Right hindlimb (tissue), 1 donor: ENCODE measurements around the gene NEK8.

ENCODE experiments used
- DNase-seq: peaks from one replicate; pipeline ENCODE4 v3.0.0-alpha.2; 2018

The NEK8 gene

GRCh38 chr17:28728364-28729200 lies at the start of gene NEK8:
NEK8 (plus strand) TSS chr17:28728788; CDS start chr17:28728814, 26 bp downstream.
- peak; percentile 97 for DNase-seq

GRCh38 chr17:28682655-28683054 lies 45.9 kb upstream of the NEK8 start:
- DNase-seq: no peak

GRCh38 chr17:28684963-28685362 lies 43.6 kb upstream of the NEK8 start:
- DNase-seq: no peak

- no peak for DNase-seq
Measured at GRCh38 chr17:28685366-28685765, 43.2 kb upstream of the NEK8 start.

GRCh38 chr17:28686296-28686695 lies 42.3 kb upstream of the NEK8 start:
- no peak for DNase-seq

- no peak for DNase-seq
Measured at GRCh38 chr17:28688481-28688880, 40.1 kb upstream of the NEK8 start.

- DNase-seq: no peak
Measured at GRCh38 chr17:28689011-28689410, 39.6 kb upstream of the NEK8 start.

- peak; percentile 1 for DNase-seq
Measured at GRCh38 chr17:28693869-28694268, 34.7 kb upstream of the NEK8 start.

- DNase-seq: no peak
Measured at GRCh38 chr17:28698253-28698941, 30.2 kb upstream of the NEK8 start.

GRCh38 chr17:28700278-28700677 lies 28.3 kb upstream of the NEK8 start:
- no peak for DNase-seq

GRCh38 chr17:28700830-28701492 lies 27.6 kb upstream of the NEK8 start:
- no peak for DNase-seq

- DNase-seq: no peak
Measured at GRCh38 chr17:28702026-28702751, 26.4 kb upstream of the NEK8 start.

GRCh38 chr17:28702752-28703150 lies 25.8 kb upstream of the NEK8 start:
- no peak for DNase-seq

- no peak for DNase-seq
Measured at GRCh38 chr17:28703552-28704218, 24.9 kb upstream of the NEK8 start.

GRCh38 chr17:28704219-28704858 lies 24.2 kb upstream of the NEK8 start:
- no peak for DNase-seq

- no peak for DNase-seq
Measured at GRCh38 chr17:28705074-28705659, 23.4 kb upstream of the NEK8 start.

GRCh38 chr17:28705728-28706334 lies 22.8 kb upstream of the NEK8 start:
- no peak for DNase-seq

- DNase-seq: no peak
Measured at GRCh38 chr17:28706471-28707338, 21.9 kb upstream of the NEK8 start.

GRCh38 chr17:28707339-28707720 lies 21.3 kb upstream of the NEK8 start:
- no peak for DNase-seq
